Heart left ventricle (tissue), 16 donors: ENCODE data around the gene CACNA1F. TPM values are rescaled to one million over a fixed set of nuclear protein-coding genes. Genes with fewer than 3 reads are reported as not detected.
A peak's percentile ranks its signal among the peaks of the same experiment; 100 is the strongest.

Experiments used
- ATAC-seq, 4 donors: fragments of 200-7000 bp; cut with Tn5 transposase; one replicate each; pipeline ENCODE4 v1.9.1; 2020 to 2022; ENCODE audit warnings: moderate library complexity in 4 of 4, mild to moderate bottlenecking in 3 of 4, moderate number of reproducible peaks in 1 of 4
- DNase-seq, 5 donors: peaks; one replicate each; pipeline ENCODE4 v3.0.0-alpha.2; 2020
- H3K27ac ChIP-seq, 12 donors: fragments of 200-600 bp; sonication (generic) in 4 of 12; one replicate each; pipeline versions ENCODE4 v1.5.0 to v1.8.0; 2016 to 2022; ENCODE audit warnings: mild to moderate bottlenecking in 2 of 12
- H3K27me3 ChIP-seq, 9 donors: fragments of 200-600 bp; sonication (generic) in 2 of 9; one replicate each; pipeline versions ENCODE4 v1.5.1 to v1.8.0; 2016 to 2022; ENCODE audit warnings: mild to moderate bottlenecking in 3 of 9
- H3K36me3 ChIP-seq, 9 donors: fragments of 200-600 bp; sonication (generic) in 2 of 9; one replicate each; pipeline versions ENCODE4 v1.5.0 to v1.8.0; 2018 to 2022; ENCODE audit warnings: mild to moderate bottlenecking in 2 of 9
- H3K4me1 ChIP-seq, 12 donors: fragments of 200-600 bp; sonication (generic) in 4 of 12; one replicate each; pipeline versions ENCODE4 v1.5.0 to v1.8.0; 2016 to 2022; ENCODE audit warnings: mild to moderate bottlenecking in 3 of 12
- H3K4me3 ChIP-seq, 12 donors: fragments of 200-600 bp; sonication (generic) in 4 of 12; one replicate each; pipeline versions ENCODE4 v1.5.0 to v1.8.0; 2017 to 2022; ENCODE audit warnings: mild to moderate bottlenecking in 9 of 12, moderate library complexity in 4 of 12
- H3K9me3 ChIP-seq, 12 donors: fragments of 200-600 bp; sonication (generic) in 4 of 12; one replicate each; pipeline versions ENCODE4 v1.5.0 to v1.8.0; 2016 to 2022; ENCODE audit warnings: mild to moderate bottlenecking in 1 of 12
- POLR2A ChIP-seq, 2 donors: fragments of 450-650 bp; IDR thresholded peaks; one replicate each; pipeline ENCODE4 v1.6.1; 2017; ENCODE audit warnings: antibody characterized with exemption in 2 of 2, mild to moderate bottlenecking in 2 of 2, moderate library complexity in 2 of 2
- WGBS, 4 donors: extraction: QIAGEN DNeasy Blood & Tissue Kit in 2 of 4; methylation state at CpG; one replicate each; pipeline versions ENCODE4 v1.1.5 to v1.1.7; 2013 to 2018; 5-methylcytosine and 5-hydroxymethylcytosine counted together
- intact Hi-C, 10 donors: fragments of 100-400 bp; cut with DNase I; formaldehyde crosslinking; loops; one replicate each; pipeline versions ENCODE4 v1.11.1 to v1.14.2; 2022
- polyA plus RNA-seq, 2 donors: library from polyadenylated mRNA; stranded (reverse); fragments of 200-250 nt; gene quantifications; one replicate each; pipeline ENCODE4 v1.2.3, GENCODE V29; 2013
- total RNA-seq, 9 donors: library from RNA; depleted of rRNA in 2 of 9; stranded (reverse); fragments of >200 nt in 2 of 9; fragmentation: NEBNext Ultra II Directional in 3 of 9; extraction: Animal tissue kit (Norgen Biotek cat#: 25700) in 3 of 9; gene quantifications; one replicate each; pipeline versions ENCODE4 v1.1.0 to v1.2.4, GENCODE V29; 2016 to 2023
- TF ChIP-seq, protein P1 (sequence below), 12 donors: fragments of 200-600 bp; sonication (generic) in 4 of 12; IDR thresholded peaks; one replicate each; pipeline versions ENCODE4 v1.5.0 to v1.8.0; 2018 to 2022; ENCODE audit warnings: antibody characterized with exemption in 12 of 12, mild to moderate bottlenecking in 5 of 12
- donor health status: ischemic (EF 13 %, LVEDD 7.1; RV severe dilation, severe dysfunction).
- donor health status: healthy with polysubstance abuse.
- donor health status: DM: no; HTN: yes; CAD: no.
- donor health status: DM: no; HTN: no; CAD: no.
- donor health status: ischemic (EF 25% LVEDD 6.9; RV normal size, moderate dysfunction).
- donor health status: ischemic (EF 25% LVEDD 5.7; RV mildly dilated, moderate dysfunction).
- donor health status: healthy.
- donor health status: DM: yes; HTN: yes; CAD: no.
- donor health status: ischemic (EF 35%, LVEDD 5.7; RV mildly dilated, moderate dysfunction).
- donor health status: nonischemic (EF 11% LVEDD 7.7; RV severe dilation, severe dysfunction).
- donor health status: DM: yes; HTN: yes; CAD: no.
- donor health status: PGD.
- donor health status: ischemic (EF 29% LVEDD 5.4; RV normal size, mild dysfunction).
- donor health status: nonischemic (EF 23%, LVEDD 6.1; RV moderate dilation, normal function).

The CACNA1F gene
- total and polyA plus RNA-seq, 11 donors, result 0.04 to 0.37 (median 0.07) TPM; not detected in 3

DNA sequence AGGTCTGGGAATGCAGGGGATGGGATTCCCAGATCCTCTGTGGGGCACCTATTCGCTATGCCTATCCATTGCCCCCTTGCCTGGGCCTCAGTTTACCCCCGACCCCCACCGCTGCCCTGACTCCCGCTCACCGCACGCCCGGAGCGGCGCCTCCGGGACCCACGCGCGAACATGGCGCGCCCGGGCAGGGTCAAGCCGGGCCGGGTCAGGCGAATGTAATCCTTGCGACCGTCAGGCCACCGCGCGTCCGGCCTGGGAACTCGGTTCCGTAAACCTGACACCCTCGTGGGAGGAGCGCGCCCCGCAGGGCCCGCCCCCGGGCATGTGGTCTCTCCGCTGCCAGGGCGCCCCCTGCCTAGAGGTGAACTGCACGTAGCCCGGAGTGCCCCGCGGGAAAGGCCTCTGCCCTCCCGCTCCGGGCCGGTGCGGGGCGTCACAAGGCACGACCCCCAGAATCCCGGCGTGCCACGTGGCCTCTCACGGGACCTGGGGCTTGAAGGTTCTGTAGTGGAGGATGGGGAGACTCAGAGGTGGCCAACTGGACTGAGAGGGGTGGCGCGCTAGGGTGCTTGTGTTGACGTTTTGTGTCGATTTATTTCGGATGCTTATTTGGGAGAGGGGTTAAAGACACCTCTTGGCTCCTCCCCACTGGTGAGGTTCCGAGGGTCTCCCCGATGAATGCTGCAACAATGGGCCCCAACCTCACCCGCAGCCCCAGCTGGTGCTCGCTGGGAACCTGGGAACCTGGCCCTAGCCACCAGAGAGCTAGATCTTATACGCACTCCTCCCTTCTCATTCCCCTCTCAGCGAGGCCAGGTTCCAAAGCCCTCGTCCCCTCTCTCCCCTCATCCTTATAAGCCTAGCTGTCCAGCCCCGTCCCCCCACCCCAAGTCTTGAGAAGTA is 46.8 kb downstream of the CACNA1F start, which contains the start of gene PRICKLE3:
PRICKLE3 (minus strand) TSS at position 249 of the 903 bp plus-strand sequence; CDS start at position 173, 76 bp downstream.
- 11 to 60% (median 28%) methylated on average over 42 to 62 of the region's 62 CpGs for WGBS, 4 donors
- intact Hi-C loops, result loop anchor here in 1 of 10 donors (2.0 kb wide), 1 partner anchor 20 kb away; no protein-coding TSS in a partner anchor
- H3K27me3 ChIP-seq, result no peaks in the 10 kb centered on the region
- DNase-seq (peak; percentile 86 to 91 (median 87)), ATAC-seq (peak in 3 of 4 donors; percentile 37 to 57 (median 55))
- peak within 1 kb of the TSS; percentile 61 to 89 (median 83) for H3K27ac ChIP-seq
- peak in 1 of 2 donors; percentile 68 for TF ChIP-seq POLR2A (IDR thresholded peaks at IDR 0.05)
- TF ChIP-seq, protein P1, sequence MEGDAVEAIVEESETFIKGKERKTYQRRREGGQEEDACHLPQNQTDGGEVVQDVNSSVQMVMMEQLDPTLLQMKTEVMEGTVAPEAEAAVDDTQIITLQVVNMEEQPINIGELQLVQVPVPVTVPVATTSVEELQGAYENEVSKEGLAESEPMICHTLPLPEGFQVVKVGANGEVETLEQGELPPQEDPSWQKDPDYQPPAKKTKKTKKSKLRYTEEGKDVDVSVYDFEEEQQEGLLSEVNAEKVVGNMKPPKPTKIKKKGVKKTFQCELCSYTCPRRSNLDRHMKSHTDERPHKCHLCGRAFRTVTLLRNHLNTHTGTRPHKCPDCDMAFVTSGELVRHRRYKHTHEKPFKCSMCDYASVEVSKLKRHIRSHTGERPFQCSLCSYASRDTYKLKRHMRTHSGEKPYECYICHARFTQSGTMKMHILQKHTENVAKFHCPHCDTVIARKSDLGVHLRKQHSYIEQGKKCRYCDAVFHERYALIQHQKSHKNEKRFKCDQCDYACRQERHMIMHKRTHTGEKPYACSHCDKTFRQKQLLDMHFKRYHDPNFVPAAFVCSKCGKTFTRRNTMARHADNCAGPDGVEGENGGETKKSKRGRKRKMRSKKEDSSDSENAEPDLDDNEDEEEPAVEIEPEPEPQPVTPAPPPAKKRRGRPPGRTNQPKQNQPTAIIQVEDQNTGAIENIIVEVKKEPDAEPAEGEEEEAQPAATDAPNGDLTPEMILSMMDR (IDR thresholded peaks at IDR 0.05), result peak in 11 of 12 donors; percentile 11 to 59 (median 40)
- H3K9me3 ChIP-seq, result no peaks in the 10 kb centered on the region
- H3K4me1 ChIP-seq, result peaks cover 0 to 19% (median 4%) of the 10 kb centered on the region in 12 donors
- peaks cover 0 to 18% (median 7%) of the 10 kb centered on the region in 9 donors for H3K36me3 ChIP-seq
- peak within 1 kb of the TSS; percentile 10 to 84 (median 59) for H3K4me3 ChIP-seq

- DNase-seq (peak; percentile 88 to 95 (median 91)), ATAC-seq (peak; percentile 81 to 92 (median 84))
- 9 to 55% (median 29%) methylated on average over 36 to 46 of the region's 46 CpGs for WGBS, 4 donors
- peak overlapping the region; percentile 40 to 89 (median 69) for H3K27ac ChIP-seq
- H3K36me3 ChIP-seq, result peaks cover 0 to 29% (median 7%) of the 10 kb centered on the region in 9 donors
- intact Hi-C loops, result no loop called here
- no peaks in the 10 kb centered on the region for H3K9me3 ChIP-seq
- peaks cover 0 to 19% (median 3%) of the 10 kb centered on the region in 12 donors for H3K4me1 ChIP-seq
- TF ChIP-seq, protein P1 (IDR thresholded peaks at IDR 0.05), result peak in 2 of 12 donors; percentile 16 to 19
- TF ChIP-seq POLR2A (IDR thresholded peaks at IDR 0.05), result peak in 1 of 2 donors; percentile 65
- peak overlapping the region in 10 of 12 donors; percentile 40 to 84 (median 60) for H3K4me3 ChIP-seq
- H3K27me3 ChIP-seq, result no peaks in the 10 kb centered on the region
Measured at GRCh38 chrX:49184294-49185281, 48.6 kb downstream of the CACNA1F start.

GRCh38 chrX:49183701-49184281 is 49.3 kb downstream of the CACNA1F start:
- Histone ChIP-seq H3K4me3 (peak overlapping the region in 4 of 12 donors; percentile 53 to 84 (median 62)), H3K27me3 (no peaks in the 10 kb centered on the region), H3K27ac (peak overlapping the region in 8 of 12 donors; percentile 35 to 84 (median 56)), H3K9me3 (no peaks in the 10 kb centered on the region), H3K36me3 (peaks cover 0 to 30% (median 7%) of the 10 kb centered on the region in 9 donors), H3K4me1 (peaks cover 0 to 19% (median 3%) of the 10 kb centered on the region in 12 donors)
- intact Hi-C loops, result no loop called here
- TF ChIP-seq, protein P1 (IDR thresholded peaks at IDR 0.05), result no peak
- TF ChIP-seq POLR2A (IDR thresholded peaks at IDR 0.05), result no peak
- DNase-seq, result peak in 1 of 5 donors; percentile 42
- WGBS, 4 donors, result 69 to 80% (median 77%) methylated on average over 4 to 18 of the region's 18 CpGs
- no peak for ATAC-seq
